ENCODE data around the gene ALKBH6. TPM values are rescaled to one million over a fixed set of nuclear protein-coding genes. Genes with fewer than 3 reads are reported as not detected.

The ALKBH6 gene
- total and polyA plus RNA-seq, 2 of the 8 experiments (the other 6 are each of a cell fraction or from before 2014, with no cell fraction given), result 19.2 to 33.3 TPM

- Histone ChIP-seq H3K4me3 (ENCODE audit: extremely low read depth in 1 of 4, insufficient read depth in 2 of 4, low read depth in 3 of 4, low read length in 4 of 4) (no peak overlapping the region), H2BK120ac (replicated peaks; ENCODE audit: low read depth, low read length) (no peak overlapping the region), H4K8ac (ENCODE audit: extremely low read depth, insufficient read depth, low read length) (no peak overlapping the region), H3K4me1 (replicated peaks in 1 of 4; ENCODE audit: control insufficient read depth in 3 of 4, insufficient read depth in 4 of 4, low read length in 3 of 4) (no peaks in the 10 kb centered on the region), H2BK5ac (ENCODE audit: low read depth, low read length) (no peak overlapping the region), H3K27me3 (replicated peaks in 1 of 4; ENCODE audit: control insufficient read depth in 3 of 4, extremely low read depth in 1 of 4, insufficient read depth in 3 of 4, low read length in 3 of 4) (no peaks in the 10 kb centered on the region), H4K91ac (replicated peaks; ENCODE audit: insufficient read length, low read length) (no peak overlapping the region), H2AFZ (ENCODE audit: low read length) (no peak overlapping the region), H3K79me1 (ENCODE audit: low read depth, low read length) (peaks cover 1% of the 10 kb centered on the region; the same call in 1 of the 2 replicates), H3K56ac (replicated peaks; ENCODE audit: insufficient read length, low read depth, low read length) (no peak overlapping the region), H3K9ac (replicated peaks in 1 of 4; ENCODE audit: extremely low read depth in 1 of 4, low read depth in 3 of 4, low read length in 3 of 4) (no peak overlapping the region; a peak in 2 of 7 replicates), H2BK12ac (ENCODE audit: low read depth, low read length) (no peak overlapping the region), H3K23ac (ENCODE audit: insufficient read length) (no peak overlapping the region), H3K23me2 (ENCODE audit: low read depth, low read length) (no peaks in the 10 kb centered on the region), H3K27ac (ENCODE audit: low read depth, low read length) (no peak overlapping the region), H2BK20ac (ENCODE audit: low read length) (no peak overlapping the region), H3K14ac (ENCODE audit: insufficient read length) (no peak overlapping the region), H2BK15ac (ENCODE audit: low read length) (no peak overlapping the region), H4K20me1 (replicated peaks in 1 of 2; ENCODE audit: control insufficient read depth in 1 of 2, insufficient read depth in 2 of 2, low read length in 2 of 2) (peaks cover 2 to 10% of the 10 kb centered on the region in 2 experiments), H3K18ac (ENCODE audit: extremely low read depth, low read length) (no peak overlapping the region), H3K4ac (replicated peaks; ENCODE audit: insufficient read length, low read depth, low read length) (no peak overlapping the region), H3K4me2 (ENCODE audit: insufficient read depth in 1 of 2, low read depth in 2 of 2, low read length in 2 of 2) (no peak overlapping the region), H4K5ac (ENCODE audit: insufficient read length, low read depth, low read length) (no peak overlapping the region), H3K36me3 (ENCODE audit: control insufficient read depth in 2 of 4, insufficient read depth in 4 of 4, low read length in 3 of 4) (peaks cover 0 to 12% (median 2%) of the 10 kb centered on the region in 4 experiments; a peak in 5 of 8 replicates), H3K79me2 (ENCODE audit: control insufficient read depth in 1 of 2, insufficient read depth in 2 of 2, low read length in 2 of 2) (peaks cover 0 to 2% of the 10 kb centered on the region in 2 experiments; a peak in 1 of 4 replicates), H3K9me3 (ENCODE audit: insufficient read depth in 2 of 2, low read depth in 1 of 2, low read length in 1 of 2) (no peaks in the 10 kb centered on the region), H2AK5ac (ENCODE audit: low read depth, low read length) (no peak overlapping the region)
- no peak for FAIRE-seq
- no peak for DNase-seq (ENCODE audit: low read depth in 1 of 2, low spot score in 2 of 2)
- 90% methylated on average over 3 of the region's 3 CpGs; no CpG with 5 or more reads in 1 of the 2 experiments for WGBS, 2 experiments (ENCODE audit: extremely low coverage in 1 of 2, insufficient coverage in 1 of 2, insufficient read length in 1 of 2, insufficient replicate concordance in 2 of 2, low coverage in 1 of 2, low lambda C conversion rate in 2 of 2, missing lambda C conversion rate in 1 of 2)
- CTCF ChIA-PET (ENCODE audit: partially characterized antibody), result interaction anchor here (1.3 to 1.5 kb wide), 2 partner anchors 8 to 11 kb away, joined by 3 to 6 read pairs; no protein-coding TSS in a partner anchor
- TF ChIP-seq SP1 (IDR thresholded peaks at IDR 0.05; ENCODE audit: low read depth, low read length) (no peak), YY1 (IDR thresholded peaks at IDR 0.05; ENCODE audit: low read depth, low read length) (no peak), GABPA (IDR thresholded peaks at IDR 0.05; ENCODE audit: borderline replicate concordance, insufficient read depth, low read length) (no peak), KDM5A (IDR thresholded peaks at IDR 0.05; ENCODE audit: low read length) (no peak), EZH2 (IDR thresholded peaks at IDR 0.05; ENCODE audit: low read depth, low read length, severe bottlenecking) (no peak), CEBPB (IDR thresholded peaks at IDR 0.05; ENCODE audit: low read depth, low read length) (no peak), EGR1 (IDR thresholded peaks at IDR 0.05; ENCODE audit: borderline replicate concordance, low read depth, low read length) (no peak)
- POLR2A ChIA-PET (ENCODE audit: partially characterized antibody), result interaction anchor here (1.3 kb wide), 1 partner anchor 11 kb away, joined by 4 read pairs; no protein-coding TSS in a partner anchor
Measured at GRCh38 chr19:36001605-36002004, 12.4 kb downstream of the ALKBH6 start.
